Thymus (tissue), 11 donors: ENCODE measurements around the gene ANKRD44. TPM values are rescaled to one million over a fixed set of nuclear protein-coding genes. Genes with fewer than 3 reads are reported as not detected.

Experiments
- DNase-seq, 9 donors: peaks; one replicate each; pipeline ENCODE4 v3.0.0-alpha.2; 2013; ENCODE audit warnings: low spot score in 9 of 9, low read depth in 6 of 9, missing footprints in 1 of 9
- H3K27ac ChIP-seq, 2 donors: one replicate each; pipeline ENCODE4 v1.5.1; 2013; ENCODE audit warnings: control low read depth in 1 of 2, low read depth in 1 of 2, low read length in 1 of 2, mild to moderate bottlenecking in 1 of 2, moderate library complexity in 1 of 2
- H3K27me3 ChIP-seq, 2 donors: one replicate each; pipeline ENCODE4 v1.5.1; 2013; ENCODE audit warnings: low read length in 1 of 2; ENCODE audit not compliant: control insufficient read depth in 2 of 2, insufficient read depth in 1 of 2
- H3K36me3 ChIP-seq, 2 donors: one replicate each; pipeline ENCODE4 v1.5.1; 2013; ENCODE audit warnings: low read length in 1 of 2, mild to moderate bottlenecking in 1 of 2, moderate library complexity in 1 of 2; ENCODE audit not compliant: control insufficient read depth in 2 of 2, insufficient read depth in 2 of 2
- H3K4me1 ChIP-seq, 2 donors: one replicate each; pipeline ENCODE4 v1.5.1; 2013; ENCODE audit warnings: low read length in 2 of 2; ENCODE audit not compliant: control insufficient read depth in 2 of 2, insufficient read depth in 2 of 2
- H3K4me3 ChIP-seq, 2 donors: one replicate each; pipeline ENCODE4 v1.5.1; 2013; ENCODE audit warnings: low read length in 2 of 2, control low read depth in 1 of 2, mild to moderate bottlenecking in 1 of 2
- H3K9me3 ChIP-seq, 2 donors: one replicate each; pipeline ENCODE4 v1.5.1; 2013; ENCODE audit warnings: low read length in 1 of 2, mild to moderate bottlenecking in 1 of 2; ENCODE audit not compliant: control insufficient read depth in 2 of 2, insufficient read depth in 1 of 2
- WGBS: extraction: QIAGEN DNeasy Blood & Tissue Kit; methylation state at CpG from one replicate; pipeline ENCODE4 v1.1.7; 2013; 5-methylcytosine and 5-hydroxymethylcytosine counted together
- polyA plus RNA-seq: library from polyadenylated mRNA; stranded (reverse); fragments of 200-250 nt; gene quantifications from one replicate; pipeline ENCODE4 v1.2.3, GENCODE V29; 2013
- total RNA-seq: library from RNA; stranded (reverse); fragments of 120-200 nt; gene quantifications from one replicate; pipeline ENCODE4 v1.2.4, GENCODE V29; 2013
- donor health status: healthy.

The ANKRD44 gene
- total and polyA plus RNA-seq, 2 donors, result 25.2 to 72.9 TPM

DNA sequence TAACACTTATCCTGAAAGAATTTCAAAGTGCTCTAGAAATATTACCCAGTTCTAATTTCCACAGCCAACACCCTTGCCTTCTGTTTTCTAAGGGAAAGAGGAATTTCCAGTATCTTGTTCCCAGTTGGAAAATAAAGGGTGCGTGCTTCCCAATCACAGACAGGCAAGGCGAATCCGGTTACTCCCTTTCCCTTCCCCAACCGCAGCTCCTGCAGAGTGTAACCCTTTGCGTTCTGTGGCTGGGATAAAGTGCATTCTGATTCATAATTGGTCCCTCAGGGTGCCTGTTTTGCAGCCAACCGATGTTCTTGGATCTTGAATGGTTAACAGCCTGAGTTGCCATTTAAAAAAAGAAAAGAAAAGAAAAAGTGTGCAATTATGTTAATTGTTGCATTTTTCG lies 343.5 kb downstream of the ANKRD44 start:
- H3K36me3 ChIP-seq, result no peaks in the 10 kb centered on the region
- DNase-seq, result no peak
- 89% methylated on average over 7 of the region's 7 CpGs for WGBS
- H3K9me3 ChIP-seq, result peaks cover 0 to 3% of the 10 kb centered on the region in 2 donors
- no peak overlapping the region for H3K27ac ChIP-seq
- no peaks in the 10 kb centered on the region for H3K27me3 ChIP-seq
- H3K4me1 ChIP-seq, result no peaks in the 10 kb centered on the region
- no peak overlapping the region for H3K4me3 ChIP-seq

DNA sequence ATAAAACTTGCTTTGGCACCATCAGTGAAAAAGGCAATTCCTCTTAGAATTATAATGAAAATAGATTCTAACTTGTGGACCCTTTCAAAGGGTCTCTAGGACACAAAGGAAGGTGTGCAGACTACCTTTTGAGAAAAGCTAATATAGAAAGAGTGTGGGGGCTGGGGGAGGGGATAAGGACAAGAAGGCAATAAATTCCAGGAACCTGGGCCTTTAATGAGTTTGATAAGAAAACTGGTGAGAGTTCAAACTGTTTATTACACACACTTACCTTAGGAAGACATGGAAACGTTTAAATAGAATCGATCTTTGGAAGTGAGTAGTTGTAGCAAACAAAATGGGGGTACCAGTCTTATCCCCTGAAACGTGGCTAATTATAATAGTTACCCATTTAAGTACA lies 344.5 kb downstream of the ANKRD44 start:
- 91% methylated on average over 3 of the region's 3 CpGs for WGBS
- H3K36me3 ChIP-seq, result no peaks in the 10 kb centered on the region
- no peak overlapping the region for H3K27ac ChIP-seq
- no peak for DNase-seq
- H3K27me3 ChIP-seq, result no peaks in the 10 kb centered on the region
- no peaks in the 10 kb centered on the region for H3K4me1 ChIP-seq
- H3K9me3 ChIP-seq, result peaks cover 0 to 3% of the 10 kb centered on the region in 2 donors
- H3K4me3 ChIP-seq, result no peak overlapping the region

DNA sequence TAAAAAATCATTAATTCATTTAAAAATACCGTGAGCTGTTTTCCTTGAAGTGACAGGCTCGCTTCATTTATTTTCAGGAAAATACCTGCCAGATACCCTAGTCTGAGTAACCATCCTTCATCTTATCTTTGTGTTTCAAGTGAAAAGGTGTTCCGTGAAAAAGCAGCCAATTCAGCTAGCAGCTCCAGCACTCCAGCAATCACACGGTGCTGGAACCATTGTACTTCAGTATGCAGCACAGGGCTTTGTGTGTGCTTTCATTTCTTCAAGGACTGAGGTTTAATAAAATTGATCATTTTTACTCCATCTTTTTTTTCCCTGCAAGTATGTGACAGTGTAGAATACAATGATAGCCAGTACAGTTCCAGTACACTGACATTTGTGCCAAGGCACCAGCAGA lies 344.9 kb downstream of the ANKRD44 start:
- no peaks in the 10 kb centered on the region for H3K36me3 ChIP-seq
- H3K9me3 ChIP-seq, result peaks cover 0 to 3% of the 10 kb centered on the region in 2 donors
- H3K27ac ChIP-seq, result no peak overlapping the region
- DNase-seq, result no peak
- H3K4me3 ChIP-seq, result no peak overlapping the region
- no peaks in the 10 kb centered on the region for H3K4me1 ChIP-seq
- no peaks in the 10 kb centered on the region for H3K27me3 ChIP-seq
- 98% methylated on average over 4 of the region's 4 CpGs for WGBS

DNA sequence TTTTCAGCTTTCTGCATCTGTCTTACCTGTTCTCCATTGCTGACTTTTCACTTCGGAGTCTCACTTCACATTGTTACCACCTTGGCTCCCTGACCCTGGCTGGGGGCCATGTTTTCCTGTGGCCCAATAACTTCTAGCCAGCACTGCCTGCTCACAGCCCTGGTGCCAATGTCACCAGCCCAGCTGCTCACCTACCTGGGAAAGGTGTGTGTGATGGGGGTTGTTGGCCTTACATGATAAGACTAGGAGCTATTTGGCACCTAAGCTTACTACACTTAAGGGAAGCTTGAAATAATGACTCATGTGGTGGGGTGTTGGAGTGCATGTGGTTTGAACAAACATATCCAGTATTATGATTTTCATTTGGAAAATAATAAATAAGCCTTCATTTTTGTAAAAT lies 346.6 kb downstream of the ANKRD44 start:
- WGBS, result 96% methylated on average over 1 of the region's 1 CpG
- Histone ChIP-seq H3K27me3 (no peaks in the 10 kb centered on the region), H3K27ac (no peak overlapping the region), H3K9me3 (peaks cover 0 to 3% of the 10 kb centered on the region in 2 donors), H3K4me3 (no peak overlapping the region), H3K36me3 (no peaks in the 10 kb centered on the region), H3K4me1 (no peaks in the 10 kb centered on the region)
- DNase-seq, result no peak

DNA sequence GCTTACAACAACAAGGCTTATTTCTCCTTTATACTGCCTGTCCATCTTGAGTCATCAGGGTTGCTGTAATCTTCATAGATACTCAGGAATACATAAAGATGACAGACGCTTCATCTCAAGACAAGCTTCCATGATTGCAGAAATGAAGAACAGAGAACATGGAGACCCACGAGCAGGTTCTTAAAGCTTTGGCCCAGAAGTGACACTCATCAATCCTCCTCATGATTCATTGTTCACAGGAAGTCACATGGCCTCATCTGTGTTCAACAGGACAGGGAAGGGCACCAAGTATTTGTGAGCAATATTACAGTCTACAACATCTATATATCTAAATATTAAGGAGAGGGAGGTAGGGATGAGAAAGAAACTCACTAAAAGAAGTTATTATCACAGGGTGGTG lies 347.5 kb downstream of the ANKRD44 start:
- no peaks in the 10 kb centered on the region for H3K27me3 ChIP-seq
- WGBS, result 92% methylated on average over 2 of the region's 2 CpGs
- DNase-seq, result no peak

DNA sequence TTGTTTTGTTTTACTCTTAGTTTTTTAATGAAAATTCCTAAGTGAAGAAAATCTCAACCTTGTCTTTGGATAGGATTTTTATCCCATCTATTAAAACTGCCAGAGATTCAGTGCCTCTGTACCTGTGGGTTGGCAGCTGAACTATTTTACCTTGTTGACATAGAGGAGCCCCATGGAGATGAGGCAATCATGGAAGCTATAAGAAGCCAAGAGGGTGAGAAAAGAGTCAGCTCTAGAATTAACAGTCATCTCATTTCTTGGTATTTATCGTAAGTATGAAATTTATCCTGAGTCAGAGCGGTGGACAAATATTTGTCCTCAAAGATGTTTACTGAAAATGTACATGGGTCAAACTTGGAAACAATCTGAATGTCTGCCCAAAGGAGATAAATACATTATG lies 348.3 kb downstream of the ANKRD44 start:
- H3K4me3 ChIP-seq, result no peak overlapping the region
- no peaks in the 10 kb centered on the region for H3K27me3 ChIP-seq
- H3K36me3 ChIP-seq, result no peaks in the 10 kb centered on the region
- H3K4me1 ChIP-seq, result no peaks in the 10 kb centered on the region
- 99% methylated on average over 2 of the region's 2 CpGs for WGBS
- no peak overlapping the region for H3K27ac ChIP-seq
- H3K9me3 ChIP-seq, result no peaks in the 10 kb centered on the region
- no peak for DNase-seq

More for the DNA sequence above, 347.5 kb downstream of the ANKRD44 start:
- Histone ChIP-seq H3K36me3 (no peaks in the 10 kb centered on the region), H3K9me3 (peaks cover 0 to 3% of the 10 kb centered on the region in 2 donors), H3K27ac (no peak overlapping the region), H3K4me1 (no peaks in the 10 kb centered on the region), H3K4me3 (no peak overlapping the region)

DNA sequence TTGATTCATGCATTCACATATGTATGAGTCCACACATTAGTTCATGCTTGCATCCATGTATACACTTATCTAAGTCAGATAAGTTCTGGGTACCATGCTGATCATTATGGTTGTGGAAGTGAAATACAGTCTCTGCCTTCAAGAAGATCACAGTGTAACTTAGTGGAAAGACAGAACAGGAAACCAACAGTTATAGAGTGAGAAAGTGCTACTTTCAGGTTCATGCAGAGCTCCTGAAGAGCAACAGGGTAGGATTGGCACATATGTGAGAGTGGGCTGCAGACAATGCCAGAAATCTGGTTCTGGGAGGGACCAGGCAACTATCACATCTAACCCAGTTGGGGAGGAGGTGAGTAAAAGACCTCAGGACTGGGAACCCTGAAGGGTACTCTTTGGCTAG lies 348.7 kb downstream of the ANKRD44 start:
- Histone ChIP-seq H3K36me3 (no peaks in the 10 kb centered on the region), H3K27ac (no peak overlapping the region), H3K27me3 (no peaks in the 10 kb centered on the region), H3K4me3 (no peak overlapping the region), H3K9me3 (no peaks in the 10 kb centered on the region), H3K4me1 (no peaks in the 10 kb centered on the region)
- DNase-seq, result no peak

DNA sequence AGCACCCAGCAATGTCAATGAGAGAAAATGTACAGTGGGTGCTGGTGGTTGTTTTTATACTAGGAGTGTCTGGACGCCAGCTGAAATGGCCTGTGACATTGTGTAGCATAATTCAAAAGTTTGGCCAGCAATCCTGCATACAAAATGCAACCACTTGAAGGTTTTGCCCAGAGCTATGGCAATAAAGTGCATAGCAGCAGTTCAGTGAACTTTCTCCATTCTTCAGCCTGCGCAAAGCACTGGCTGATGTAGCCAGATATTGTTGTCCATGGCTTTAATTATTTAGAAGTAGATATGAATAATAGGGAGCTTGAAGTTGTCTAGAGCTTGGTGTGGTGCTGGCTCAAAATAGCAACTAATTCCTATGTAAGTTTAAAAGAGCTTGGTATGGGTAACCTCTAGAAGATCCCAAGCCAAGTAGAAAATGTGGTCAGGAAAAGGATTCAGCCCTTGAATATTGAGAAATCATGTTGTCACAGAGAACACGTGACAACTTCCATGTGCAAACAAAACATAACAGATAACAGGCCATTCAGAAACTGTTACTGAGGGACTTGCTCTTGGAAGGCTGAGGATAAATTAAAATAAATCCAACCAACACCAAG lies 350.7 kb downstream of the ANKRD44 start:
- H3K36me3 ChIP-seq, result no peaks in the 10 kb centered on the region
- no peaks in the 10 kb centered on the region for H3K9me3 ChIP-seq
- DNase-seq, result no peak
- no peak overlapping the region for H3K4me3 ChIP-seq
- WGBS, result 96% methylated on average over 3 of the region's 3 CpGs
- no peak overlapping the region for H3K27ac ChIP-seq
- H3K27me3 ChIP-seq, result no peaks in the 10 kb centered on the region
- no peaks in the 10 kb centered on the region for H3K4me1 ChIP-seq

DNA sequence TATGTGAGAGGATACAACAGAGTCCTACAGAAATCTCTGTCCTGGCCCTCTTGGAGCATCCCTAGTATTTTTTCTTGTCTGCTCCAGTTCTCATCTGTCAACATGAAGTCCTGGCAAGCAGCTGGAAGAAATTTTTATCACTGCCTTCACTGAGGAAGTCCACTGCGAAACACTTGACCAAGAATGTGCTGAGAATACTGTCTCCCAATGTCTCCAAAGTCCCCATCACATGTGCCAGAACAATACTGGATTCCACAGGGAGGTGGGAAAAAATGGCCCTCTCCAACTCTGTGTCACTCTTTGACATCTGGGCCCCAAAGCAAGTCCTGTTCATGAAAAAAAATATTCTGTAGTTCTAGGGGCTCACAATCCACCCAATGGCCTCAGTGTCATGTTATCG lies 351.3 kb downstream of the ANKRD44 start:
- WGBS, result 100% methylated on average over 2 of the region's 2 CpGs
- Histone ChIP-seq H3K4me1 (no peaks in the 10 kb centered on the region), H3K36me3 (no peaks in the 10 kb centered on the region), H3K27ac (no peak overlapping the region), H3K9me3 (no peaks in the 10 kb centered on the region), H3K4me3 (no peak overlapping the region), H3K27me3 (no peaks in the 10 kb centered on the region)
- no peak for DNase-seq
